Panc1 (cell line): Measurements from ENCODE around the gene TAF11L5. TPM values are rescaled to one million over a fixed set of nuclear protein-coding genes. Genes with fewer than 3 reads are reported as not detected.
"Not testable (repeated sequence)": the region's sequence is repeated elsewhere in the genome, so short reads cannot be mapped to it uniquely, and the experiment has no call there.

Experiments
- ATAC-seq: fragments of 200-7000 bp; cut with Tn5 transposase; 2 replicates; pipeline ENCODE4 v1.9.1; 2020; ENCODE audit warnings: mild to moderate bottlenecking, moderate library complexity
- Bru-seq: library from RNA; stranded (reverse); fragments of 400-500 nt; gene quantifications from one replicate; lab custom pipeline; 2021; lab: Mats Ljungman, UMichigan
- BruChase-seq, 2 experiments: library from RNA; stranded (reverse); fragments of 400-500 nt; gene quantifications; one replicate each; lab custom pipeline; 2021; lab: Mats Ljungman, UMichigan
- BruUV-seq: library from RNA; stranded (reverse); fragments of 400-500 nt; replicated peaks from 2 replicates; lab custom pipeline; 2021; lab: Mats Ljungman, UMichigan
- CTCF ChIA-PET: fragments of 300-600 bp; sonication (Branson Sonifier 250); formaldehyde crosslinking; loops from one replicate; lab custom pipeline; 2022; ENCODE audit warnings: antibody characterized with exemption; lab: Charles Lee
- POLR2A ChIA-PET: fragments of 300-600 bp; sonication (Branson Sonifier 250); formaldehyde crosslinking; loops from one replicate; lab custom pipeline; 2022; ENCODE audit warnings: antibody characterized with exemption; lab: Charles Lee
- DNase-seq: peaks from one replicate; pipeline ENCODE4 v3.0.0-alpha.2; 2010; ENCODE audit warnings: low read depth, low spot score
- H3K27ac ChIP-seq: 2 replicates; pipeline ENCODE4 v1.5.1; 2011; ENCODE audit warnings: mild to moderate bottlenecking, low read length, inconsistent platforms
- H3K27me3 ChIP-seq: fragments of 200-500 bp; sonication (Bioruptor generic); 2 replicates; pipeline ENCODE4 v1.6.0; 2014; ENCODE audit warnings: low read length, inconsistent platforms; ENCODE audit not compliant: control insufficient read depth, insufficient read depth
- H3K36me3 ChIP-seq: fragments of 200-500 bp; sonication (Bioruptor generic); 2 replicates; pipeline ENCODE4 v1.5.1; 2014; ENCODE audit warnings: inconsistent platforms, mild to moderate bottlenecking, low read length, moderate library complexity; ENCODE audit not compliant: control insufficient read depth, insufficient read depth
- H3K4me1 ChIP-seq: 2 replicates; pipeline ENCODE4 v1.5.1; 2011; ENCODE audit warnings: inconsistent platforms, mild to moderate bottlenecking, low read length, moderate library complexity; ENCODE audit not compliant: control insufficient read depth, insufficient read depth
- H3K4me3 ChIP-seq, 2 experiments: 2 replicates each; pipeline ENCODE4 v1.5.1; 2011 to 2012; ENCODE audit warnings: low read depth in 2 of 2, low read length in 2 of 2, mild to moderate bottlenecking in 2 of 2, inconsistent platforms in 1 of 2, moderate library complexity in 1 of 2
- H3K9me3 ChIP-seq: fragments of 200-500 bp; sonication (Bioruptor generic); 2 replicates; pipeline ENCODE4 v1.5.1; 2014; ENCODE audit warnings: low read depth, mild to moderate bottlenecking, inconsistent platforms, low read length, moderate library complexity; ENCODE audit not compliant: control insufficient read depth, insufficient read depth
- POLR2AphosphoS5 ChIP-seq: IDR thresholded peaks from 2 replicates; pipeline ENCODE4 v1.6.1; 2012; ENCODE audit warnings: mild to moderate bottlenecking, low read depth, low read length, moderate library complexity
- SIN3A ChIP-seq: IDR thresholded peaks from 2 replicates; pipeline ENCODE4 v1.6.1; 2012; ENCODE audit warnings: low read depth, mild to moderate bottlenecking, low read length, moderate library complexity, borderline replicate concordance; ENCODE audit not compliant: insufficient read depth
- TCF7L2 ChIP-seq: IDR thresholded peaks from 2 replicates; pipeline ENCODE4 v1.6.1; 2011; ENCODE audit warnings: mild to moderate bottlenecking, low read depth, low read length, inconsistent platforms
- in situ Hi-C: cut with HindIII; loops from 2 replicates; pipeline ENCODE4 v1.10.0; 2016; ENCODE audit warnings: low sequenced_read_pairs, low pct_unique_long_range_greater_than_20kb
- intact Hi-C: fragments of 100-400 bp; cut with micrococcal nuclease; formaldehyde crosslinking; loops from one replicate; pipeline ENCODE4 v1.10.0; 2022; ENCODE audit not compliant: unreplicated experiment
- long read RNA-seq: library from polyadenylated mRNA; unstranded; transcript quantifications from one replicate; pipeline ENCODE4 v2.0.0, GENCODE V29; 2021; ENCODE audit not compliant: unreplicated experiment
- polyA plus RNA-seq: library from polyadenylated mRNA; unstranded; fragments of >200 nt; gene quantifications from one replicate; pipeline ENCODE4 v1.2.1, GENCODE V29; 2012; ENCODE audit warnings: missing spikeins; ENCODE audit not compliant: insufficient read length
- total RNA-seq: library from RNA; stranded (reverse); gene quantifications from one replicate; pipeline ENCODE4 v1.2.1, GENCODE V29; 2021; ENCODE audit not compliant: unreplicated experiment
- TF ChIP-seq, protein P1 (sequence below): fragments of 450-650 bp; IDR thresholded peaks from 2 replicates; pipeline ENCODE4 v1.5.1; 2017; ENCODE audit warnings: mild to moderate bottlenecking
- TF ChIP-seq, protein P2 (sequence below), 2 experiments: IDR thresholded peaks; 2 replicates each; pipeline ENCODE4 v1.6.1; 2011 to 2012; ENCODE audit warnings: low read depth in 2 of 2, control low read depth in 1 of 2, low read length in 1 of 2, mild to moderate bottlenecking in 1 of 2, moderate library complexity in 1 of 2; ENCODE audit not compliant: insufficient read depth in 1 of 2

Gene TAF11L5
- total RNA-seq: not detected
- polyA plus RNA-seq: not detected
- Bru-seq, nascent RNA: not detected
- not detected for BruChase-seq, experiment 1, labeled RNA remaining after a 2-hour chase
- BruChase-seq, experiment 2, labeled RNA remaining after a 6-hour chase: not detected
- long read RNA-seq: 0 reads

DNA sequence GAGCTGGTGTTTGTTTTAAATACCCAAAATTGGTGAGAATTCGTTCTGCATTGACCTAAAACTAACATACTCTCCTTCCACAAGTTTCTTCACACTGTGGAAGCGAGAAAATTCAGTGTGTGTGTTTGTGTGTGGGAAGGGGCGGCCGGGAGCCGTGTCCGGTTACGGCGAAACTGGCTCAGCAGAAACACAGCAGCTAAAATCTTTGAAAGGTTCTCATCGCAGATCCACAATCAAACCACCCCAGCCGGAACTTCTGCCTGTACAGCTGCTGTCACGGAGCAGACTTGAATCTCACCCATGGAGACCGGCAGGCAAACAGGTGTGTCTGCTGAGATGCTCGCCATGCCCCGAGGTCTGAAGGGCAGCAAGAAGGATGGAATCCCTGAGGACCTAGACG is at the start of gene TAF11L5:
TSS of gene TAF11L5 (plus strand) at position 301 of the 400 bp plus-strand sequence.
- H3K27me3 ChIP-seq, H3K4me1 ChIP-seq, H3K27ac ChIP-seq, BruUV-seq, H3K4me3 ChIP-seq, DNase-seq, intact Hi-C loops, in situ Hi-C loops, H3K36me3 ChIP-seq, CTCF ChIA-PET, H3K9me3 ChIP-seq, POLR2A ChIA-PET, ATAC-seq: not testable (repeated sequence)

DNA sequence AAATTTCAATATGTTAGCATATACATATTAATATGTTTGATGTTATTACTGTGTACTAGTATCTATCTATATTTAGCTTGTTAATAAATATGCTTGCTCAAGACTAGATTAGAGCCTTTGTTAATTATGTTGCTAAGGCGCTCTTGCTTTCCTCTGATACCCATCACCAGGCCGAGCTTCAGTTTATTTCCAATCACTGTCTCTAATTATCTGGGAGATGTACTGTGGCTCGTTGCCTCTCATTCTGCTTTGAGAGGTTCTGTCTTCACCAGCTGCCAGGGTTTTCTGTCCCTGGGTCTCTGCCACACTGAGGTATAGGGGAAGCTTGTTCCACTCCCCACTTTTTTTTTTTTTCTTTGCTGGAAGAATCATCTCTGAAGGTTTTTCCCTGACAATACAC is 48.0 kb upstream of the TAF11L5 start:
- Histone ChIP-seq H3K9me3 (no peaks in the 10 kb centered on the region), H3K27me3 (no peaks in the 10 kb centered on the region), H3K36me3 (no peaks in the 10 kb centered on the region), H3K4me3 (no peak overlapping the region), H3K4me1 (no peaks in the 10 kb centered on the region), H3K27ac (no peak overlapping the region)
- no peak for ATAC-seq
- intact Hi-C loops: no loop called here
- TF ChIP-seq POLR2AphosphoS5: no peak
- no peak for TF ChIP-seq TCF7L2
- TF ChIP-seq, protein P1, sequence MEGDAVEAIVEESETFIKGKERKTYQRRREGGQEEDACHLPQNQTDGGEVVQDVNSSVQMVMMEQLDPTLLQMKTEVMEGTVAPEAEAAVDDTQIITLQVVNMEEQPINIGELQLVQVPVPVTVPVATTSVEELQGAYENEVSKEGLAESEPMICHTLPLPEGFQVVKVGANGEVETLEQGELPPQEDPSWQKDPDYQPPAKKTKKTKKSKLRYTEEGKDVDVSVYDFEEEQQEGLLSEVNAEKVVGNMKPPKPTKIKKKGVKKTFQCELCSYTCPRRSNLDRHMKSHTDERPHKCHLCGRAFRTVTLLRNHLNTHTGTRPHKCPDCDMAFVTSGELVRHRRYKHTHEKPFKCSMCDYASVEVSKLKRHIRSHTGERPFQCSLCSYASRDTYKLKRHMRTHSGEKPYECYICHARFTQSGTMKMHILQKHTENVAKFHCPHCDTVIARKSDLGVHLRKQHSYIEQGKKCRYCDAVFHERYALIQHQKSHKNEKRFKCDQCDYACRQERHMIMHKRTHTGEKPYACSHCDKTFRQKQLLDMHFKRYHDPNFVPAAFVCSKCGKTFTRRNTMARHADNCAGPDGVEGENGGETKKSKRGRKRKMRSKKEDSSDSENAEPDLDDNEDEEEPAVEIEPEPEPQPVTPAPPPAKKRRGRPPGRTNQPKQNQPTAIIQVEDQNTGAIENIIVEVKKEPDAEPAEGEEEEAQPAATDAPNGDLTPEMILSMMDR: no peak
- TF ChIP-seq SIN3A: no peak
- TF ChIP-seq, protein P2, sequence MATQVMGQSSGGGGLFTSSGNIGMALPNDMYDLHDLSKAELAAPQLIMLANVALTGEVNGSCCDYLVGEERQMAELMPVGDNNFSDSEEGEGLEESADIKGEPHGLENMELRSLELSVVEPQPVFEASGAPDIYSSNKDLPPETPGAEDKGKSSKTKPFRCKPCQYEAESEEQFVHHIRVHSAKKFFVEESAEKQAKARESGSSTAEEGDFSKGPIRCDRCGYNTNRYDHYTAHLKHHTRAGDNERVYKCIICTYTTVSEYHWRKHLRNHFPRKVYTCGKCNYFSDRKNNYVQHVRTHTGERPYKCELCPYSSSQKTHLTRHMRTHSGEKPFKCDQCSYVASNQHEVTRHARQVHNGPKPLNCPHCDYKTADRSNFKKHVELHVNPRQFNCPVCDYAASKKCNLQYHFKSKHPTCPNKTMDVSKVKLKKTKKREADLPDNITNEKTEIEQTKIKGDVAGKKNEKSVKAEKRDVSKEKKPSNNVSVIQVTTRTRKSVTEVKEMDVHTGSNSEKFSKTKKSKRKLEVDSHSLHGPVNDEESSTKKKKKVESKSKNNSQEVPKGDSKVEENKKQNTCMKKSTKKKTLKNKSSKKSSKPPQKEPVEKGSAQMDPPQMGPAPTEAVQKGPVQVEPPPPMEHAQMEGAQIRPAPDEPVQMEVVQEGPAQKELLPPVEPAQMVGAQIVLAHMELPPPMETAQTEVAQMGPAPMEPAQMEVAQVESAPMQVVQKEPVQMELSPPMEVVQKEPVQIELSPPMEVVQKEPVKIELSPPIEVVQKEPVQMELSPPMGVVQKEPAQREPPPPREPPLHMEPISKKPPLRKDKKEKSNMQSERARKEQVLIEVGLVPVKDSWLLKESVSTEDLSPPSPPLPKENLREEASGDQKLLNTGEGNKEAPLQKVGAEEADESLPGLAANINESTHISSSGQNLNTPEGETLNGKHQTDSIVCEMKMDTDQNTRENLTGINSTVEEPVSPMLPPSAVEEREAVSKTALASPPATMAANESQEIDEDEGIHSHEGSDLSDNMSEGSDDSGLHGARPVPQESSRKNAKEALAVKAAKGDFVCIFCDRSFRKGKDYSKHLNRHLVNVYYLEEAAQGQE (IDR thresholded peaks at IDR 0.05; ENCODE audit: insufficient read depth in 1 of 2, low read depth in 2 of 2, low read length in 1 of 2): no peak
- CTCF ChIA-PET: no interaction called here
- DNase-seq: no peak
- POLR2A ChIA-PET: no interaction called here
- in situ Hi-C loops: no loop called here
- BruUV-seq: no TSS peak

DNA sequence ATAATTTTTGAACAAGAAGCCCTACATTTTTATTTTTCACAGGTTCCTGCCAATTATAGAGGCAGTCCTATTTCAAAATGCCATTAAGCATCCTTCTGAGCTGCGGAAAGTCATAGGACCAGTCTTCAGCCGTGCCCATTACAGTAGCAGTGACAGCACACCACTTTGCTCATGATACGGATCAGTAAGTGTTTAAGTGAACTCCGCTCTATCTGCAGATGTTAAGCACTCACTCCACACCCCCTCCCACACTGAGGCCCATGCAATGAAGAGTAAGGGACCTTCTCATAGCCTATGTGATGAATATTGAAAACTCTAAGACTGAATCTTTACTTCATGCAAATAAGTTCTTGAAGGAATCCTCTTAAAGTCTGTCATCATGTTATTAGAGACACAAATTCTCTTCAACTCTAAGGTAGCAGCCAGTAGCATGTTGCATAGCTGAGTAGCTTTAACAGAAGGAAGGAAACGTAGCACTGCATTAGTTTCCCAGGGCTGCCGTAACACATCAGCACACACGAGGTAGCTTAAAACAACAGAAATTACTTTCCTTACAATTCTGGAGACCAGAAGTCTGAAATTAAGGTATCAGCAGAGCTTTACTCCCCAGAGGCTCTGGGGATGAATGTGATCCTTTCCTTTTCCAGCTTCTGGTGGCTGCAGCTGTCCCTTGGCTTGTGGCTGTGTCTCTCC is 47.3 kb upstream of the TAF11L5 start:
- no peak overlapping the region for H3K27ac ChIP-seq
- no peak for DNase-seq
- ChIA-PET POLR2A (no interaction called here), CTCF (no interaction called here)
- no peaks in the 10 kb centered on the region for H3K27me3 ChIP-seq
- BruUV-seq: no TSS peak
- H3K9me3 ChIP-seq: no peaks in the 10 kb centered on the region
- in situ Hi-C loops: no loop called here
- no peaks in the 10 kb centered on the region for H3K36me3 ChIP-seq
- no peaks in the 10 kb centered on the region for H3K4me1 ChIP-seq
- TF ChIP-seq, protein P1: no peak
- TF ChIP-seq SIN3A (no peak), TCF7L2 (no peak), POLR2AphosphoS5 (no peak)
- TF ChIP-seq, protein P2 (IDR thresholded peaks at IDR 0.05; ENCODE audit: insufficient read depth in 1 of 2, low read depth in 2 of 2, low read length in 1 of 2): no peak
- intact Hi-C loops: no loop called here
- no peak overlapping the region for H3K4me3 ChIP-seq
- ATAC-seq: no peak
